HepG2 (cell line): Measurements from ENCODE around the gene DPP7. TPM values are rescaled to one million over a fixed set of nuclear protein-coding genes. Genes with fewer than 3 reads are reported as not detected.

ENCODE experiments used
- ATAC-seq: fragments of 200-7000 bp; cut with Tn5 transposase; 3 replicates; pipeline ENCODE4 v1.9.1; 2020; ENCODE audit warnings: mild to moderate bottlenecking, moderate library complexity
- BruUV-seq: library from RNA; stranded (reverse); fragments of 400-500 nt; replicated peaks from 2 replicates; lab custom pipeline; 2021; lab: Mats Ljungman, UMichigan
- CTCF ChIA-PET: fragments of 300-600 bp; formaldehyde crosslinking; extraction: SDS; loops from one replicate; lab custom pipeline; 2021; ENCODE audit warnings: low total read pairs, inconsistent platforms, low intra/inter-chr PET ratio; lab: Yijun Ruan, JAX
- POLR2A ChIA-PET: fragments of 350-600 bp; sonication (Branson Sonifier 250); formaldehyde crosslinking; loops from one replicate; lab custom pipeline; 2020; ENCODE audit warnings: antibody characterized with exemption, inconsistent platforms; lab: Yijun Ruan, JAX
- DNase-seq: peaks from one replicate; pipeline ENCODE4 v3.0.0-alpha.2; 2015; ENCODE audit warnings: low spot score
- FAIRE-seq: peaks from 3 replicates; lab custom pipeline; 2011; peaks lifted over from hg19 to GRCh38; lab: Jason Lieb, UNC
- H2AFZ ChIP-seq: one replicate; pipeline ENCODE4 v1.6.1; 2011; ENCODE audit warnings: low read length, inconsistent platforms
- H3K27ac ChIP-seq: fragments of 300-600 bp; 3 replicates; pipeline ENCODE4 v1.8.0; 2011; ENCODE audit warnings: mixed run types, mild to moderate bottlenecking, mixed read lengths, low read length, inconsistent platforms; ENCODE audit not compliant: insufficient read depth; ENCODE audit errors: extremely low read length
- H3K27me3 ChIP-seq, 2 experiments: fragments of 200-600 bp in 1 of 2; 2 replicates in 1 of 2; 3 replicates in 1 of 2; pipeline versions ENCODE4 v1.6.0 to v1.8.0; 2011; ENCODE audit warnings: low read length in 2 of 2, mild to moderate bottlenecking in 2 of 2, moderate library complexity in 2 of 2, inconsistent platforms in 1 of 2; ENCODE audit not compliant: insufficient read depth in 2 of 2, control insufficient read depth in 1 of 2
- H3K36me3 ChIP-seq, 2 experiments: fragments of 200-600 bp in 1 of 2; replicated peaks in 1 of 2; 2 replicates in 1 of 2; 3 replicates in 1 of 2; pipeline versions ENCODE4 v1.5.1 to v1.8.0; 2011; ENCODE audit warnings: low read length in 2 of 2, inconsistent platforms in 1 of 2; ENCODE audit not compliant: insufficient read depth in 2 of 2, control insufficient read depth in 1 of 2
- H3K4me1 ChIP-seq: 2 replicates; pipeline ENCODE4 v1.5.1; 2012; ENCODE audit warnings: low read length, inconsistent platforms; ENCODE audit not compliant: insufficient read depth
- H3K4me2 ChIP-seq: 2 replicates; pipeline ENCODE4 v1.6.0; 2011; ENCODE audit warnings: low read depth, low read length, inconsistent platforms
- H3K4me3 ChIP-seq, 3 experiments: fragments of 200-600 bp in 1 of 3; sonication (generic), shearing (Covaris generic) in 1 of 3; replicated peaks in 1 of 3; 2 replicates each; pipeline ENCODE4 v1.5.1; 2011 to 2016; ENCODE audit warnings: low read length in 3 of 3, inconsistent platforms in 2 of 3, low read depth in 2 of 3, mild to moderate bottlenecking in 2 of 3, control low read depth in 1 of 3, mixed read lengths in 1 of 3; ENCODE audit not compliant: insufficient read depth in 1 of 3
- H3K79me2 ChIP-seq: one replicate; pipeline ENCODE4 v1.6.1; 2011; ENCODE audit warnings: low read length, inconsistent platforms; ENCODE audit not compliant: insufficient read depth
- H3K9ac ChIP-seq: 2 replicates; pipeline ENCODE4 v1.6.0; 2011; ENCODE audit warnings: mild to moderate bottlenecking, low read depth, low read length, inconsistent platforms; ENCODE audit not compliant: insufficient read depth
- H3K9me3 ChIP-seq: 2 replicates; pipeline ENCODE4 v1.5.1; 2012; ENCODE audit warnings: mild to moderate bottlenecking, low read length
- H4K20me1 ChIP-seq: 2 replicates; pipeline ENCODE4 v1.6.0; 2011; ENCODE audit warnings: inconsistent platforms, mild to moderate bottlenecking, low read length, moderate library complexity; ENCODE audit not compliant: insufficient read depth
- BHLHE40 ChIP-seq: IDR thresholded peaks from 2 replicates; pipeline ENCODE4 v1.6.1; 2011; ENCODE audit warnings: low read length, improper control_type of control experiment
- CERS6 ChIP-seq: sonication (generic); formaldehyde crosslinking; IDR thresholded peaks from 2 replicates; pipeline ENCODE4 v1.5.0; 2020; ENCODE audit warnings: missing genetic modification reagents
- DPF2 ChIP-seq: sonication (generic); formaldehyde crosslinking; IDR thresholded peaks from 2 replicates; pipeline ENCODE4 v1.4.0; 2020; ENCODE audit warnings: mild to moderate bottlenecking, low read depth, missing genetic modification reagents, borderline replicate concordance
- FOXP1 ChIP-seq, 2 experiments: fragments of 450-650 bp in 1 of 2; IDR thresholded peaks; 2 replicates each; pipeline ENCODE4 v1.6.1; 2017 to 2018; ENCODE audit warnings: antibody characterized with exemption in 1 of 2
- HNRNPLL ChIP-seq: fragments of 200-400 bp; formaldehyde crosslinking; IDR thresholded peaks from 2 replicates; pipeline ENCODE4 v1.6.1; 2017; ENCODE audit warnings: mild to moderate bottlenecking, low read depth, low read length; ENCODE audit not compliant: poor library complexity, severe bottlenecking
- MNT ChIP-seq: fragments of 450-650 bp; IDR thresholded peaks from 2 replicates; pipeline ENCODE4 v1.6.1; 2016
- NCOA2 ChIP-seq: sonication (generic); formaldehyde crosslinking; IDR thresholded peaks from 2 replicates; pipeline ENCODE4 v1.8.0; 2022; ENCODE audit warnings: inconsistent platforms
- NR2F2 ChIP-seq: IDR thresholded peaks from 2 replicates; pipeline ENCODE4 v1.6.1; 2012; ENCODE audit warnings: low read depth, inconsistent platforms, borderline replicate concordance
- PRMT3 ChIP-seq: sonication (generic); formaldehyde crosslinking; IDR thresholded peaks from 2 replicates; pipeline ENCODE4 v1.8.1; 2022; ENCODE audit warnings: low read depth, mild to moderate bottlenecking, moderate library complexity, missing genetic modification reagents, borderline replicate concordance
- RNF219 ChIP-seq: sonication (generic); formaldehyde crosslinking; IDR thresholded peaks from 2 replicates; pipeline ENCODE4 v1.5.0; 2020; ENCODE audit warnings: mild to moderate bottlenecking, missing genetic modification reagents
- USF2 ChIP-seq, 2 experiments: sonication (generic) in 1 of 2; formaldehyde crosslinking in 1 of 2; IDR thresholded peaks; 2 replicates each; pipeline versions ENCODE4 v1.5.1 to v1.6.1; 2011 to 2020; ENCODE audit warnings: borderline replicate concordance in 1 of 2, low read depth in 1 of 2, low read length in 1 of 2, mild to moderate bottlenecking in 1 of 2, missing genetic modification reagents in 1 of 2, moderate library complexity in 1 of 2
- YEATS4 ChIP-seq: sonication (generic); formaldehyde crosslinking; IDR thresholded peaks from 2 replicates; pipeline ENCODE4 v1.4.0; 2020; ENCODE audit warnings: missing genetic modification reagents, borderline replicate concordance
- ZBTB37 ChIP-seq: sonication (generic); formaldehyde crosslinking; IDR thresholded peaks from 2 replicates; pipeline ENCODE4 v1.4.0; 2020; ENCODE audit warnings: mild to moderate bottlenecking, missing genetic modification reagents
- ZNF382 ChIP-seq: sonication (generic); formaldehyde crosslinking; IDR thresholded peaks from 2 replicates; pipeline ENCODE4 v1.5.0; 2020; ENCODE audit warnings: missing genetic modification reagents, mild to moderate bottlenecking, borderline replicate concordance
- WGBS: methylation state at CpG from one replicate; pipeline ENCODE4 v1.1.6; 2017; ENCODE audit warnings: low lambda C conversion rate; 5-methylcytosine and 5-hydroxymethylcytosine counted together
- in situ Hi-C: cut with HindIII; loops from 2 replicates; pipeline ENCODE4 v1.10.0; 2017; ENCODE audit warnings: low pct_unique_long_range_greater_than_20kb; ENCODE audit not compliant: extremely low pct_ligation_motif_present
- intact Hi-C: fragments of 100-400 bp; cut with micrococcal nuclease; formaldehyde crosslinking; loops from one replicate; pipeline ENCODE4 v1.10.0; 2022; ENCODE audit not compliant: unreplicated experiment
- polyA plus RNA-seq, 8 experiments: library from polyadenylated mRNA; depleted of rRNA in 3 of 8; stranded (reverse) in 7 of 8; unstranded in 1 of 8; fragments of >200 nt; fragmentation: Illumina TruSeq in 4 of 8; extraction: Trizol in 4 of 8; gene quantifications; 2 replicates each; pipeline versions ENCODE4 v1.2.1 to v1.2.3, GENCODE V29; 2011 to 2016; ENCODE audit warnings: low read depth in 4 of 8, missing spikeins in 1 of 8, mixed read lengths in 1 of 8; ENCODE audit not compliant: insufficient read depth in 1 of 8
- total RNA-seq, 5 experiments: library from RNA; depleted of rRNA; stranded (reverse); fragments of >200 nt; fragmentation: Illumina TruSeq; extraction: Trizol; gene quantifications; 2 replicates each; pipeline ENCODE4 v1.2.3, GENCODE V29; 2016; ENCODE audit warnings: low read depth in 1 of 5

DPP7 gene
- total and polyA plus RNA-seq, 2 of the 13 experiments (the other 11 are each of a cell fraction or from before 2014, with no cell fraction given), result 1.2 to 4.5 TPM

GRCh38 chr9:137157618-137158415 is 43.3 kb upstream of the DPP7 start:
- FAIRE-seq (no peak), ATAC-seq (no peak), DNase-seq (no peak)
- H4K20me1 ChIP-seq, result no peaks in the 10 kb centered on the region
- H3K4me2 ChIP-seq, result no peak overlapping the region
- H3K27ac ChIP-seq, result no peak overlapping the region
- H3K4me1 ChIP-seq, result no peaks in the 10 kb centered on the region
- BruUV-seq, result no TSS peak
- no peak overlapping the region for H2AFZ ChIP-seq
- no peak overlapping the region for H3K4me3 ChIP-seq
- no peak overlapping the region for H3K9ac ChIP-seq
- in situ Hi-C loops, result no loop called here
- intact Hi-C loops, result no loop called here
- no peaks in the 10 kb centered on the region for H3K9me3 ChIP-seq
- 16% methylated on average over 10 of the region's 19 CpGs for WGBS
- H3K36me3 ChIP-seq, result no peaks in the 10 kb centered on the region
- H3K27me3 ChIP-seq, result peaks cover 13 to 59% of the 10 kb centered on the region in 2 experiments; a peak in 4 of 5 replicates
- ChIA-PET CTCF (no interaction called here), POLR2A (no interaction called here)
- no peaks in the 10 kb centered on the region for H3K79me2 ChIP-seq
- TF ChIP-seq USF2 (IDR thresholded peaks at IDR 0.05; ENCODE audit: low read depth, low read length) (peak; percentile 19; the same call in 1 of the 2 replicates), USF2 (CRISPR knock-in tag; IDR thresholded peaks at IDR 0.05; ENCODE audit: borderline replicate concordance) (no peak), NCOA2 (CRISPR knock-in tag) (no peak), DPF2 (CRISPR knock-in tag) (no peak), MNT (peak; percentile 99), FOXP1 (IDR thresholded peaks at IDR 0.05) (no peak), FOXP1 (CRISPR knock-in tag; IDR thresholded peaks at IDR 0.05) (no peak), ZNF382 (no peak), HNRNPLL (no peak), ZBTB37 (CRISPR knock-in tag) (no peak), BHLHE40 (peak; percentile 32; the same call in 1 of the 2 replicates), NR2F2 (no peak), CERS6 (no peak), YEATS4 (CRISPR knock-in tag) (no peak), RNF219 (no peak), PRMT3 (CRISPR knock-in tag) (no peak)
